Upper lobe of left lung (tissue), 6 donors: Measurements from ENCODE around the gene BOLA1. TPM values are rescaled to one million over a fixed set of nuclear protein-coding genes. Genes with fewer than 3 reads are reported as not detected.

Experiments used
- ATAC-seq, 2 donors: fragments of 200-7000 bp; cut with Tn5 transposase; one replicate each; pipeline ENCODE4 v1.9.1; 2022; ENCODE audit warnings: mild to moderate bottlenecking in 2 of 2, moderate library complexity in 2 of 2; ENCODE audit not compliant: low FRiP score in 2 of 2
- DNase-seq, 2 donors: peaks; one replicate each; pipeline ENCODE4 v3.0.0-alpha.2; 2019 to 2020
- H3K27ac ChIP-seq, 4 donors: fragments of 200-600 bp; sonication (generic); one replicate each; pipeline ENCODE4 v1.5.1; 2016 to 2019
- H3K27me3 ChIP-seq, 4 donors: fragments of 200-600 bp; sonication (generic); one replicate each; pipeline ENCODE4 v1.5.1; 2017 to 2019
- H3K36me3 ChIP-seq, 4 donors: fragments of 200-600 bp; sonication (generic); one replicate each; pipeline ENCODE4 v1.5.1; 2016 to 2019
- H3K4me1 ChIP-seq, 4 donors: fragments of 200-600 bp; sonication (generic); one replicate each; pipeline ENCODE4 v1.5.1; 2018 to 2019
- H3K4me3 ChIP-seq, 4 donors: fragments of 200-600 bp; sonication (generic); one replicate each; pipeline ENCODE4 v1.5.1; 2017 to 2019; ENCODE audit warnings: mild to moderate bottlenecking in 2 of 4, moderate library complexity in 1 of 4
- H3K9me3 ChIP-seq, 4 donors: fragments of 200-600 bp; sonication (generic); one replicate each; pipeline ENCODE4 v1.5.1; 2018 to 2019
- CTCF ChIP-seq, 6 experiments: fragments of 450-650 bp in 4 of 6; fragments of 200-600 bp in 2 of 6; sonication (generic) in 2 of 6; IDR thresholded peaks; one replicate each; pipeline ENCODE4 v1.5.1; 2016 to 2019; ENCODE audit warnings: antibody characterized with exemption in 6 of 6
- EP300 ChIP-seq, 4 donors: sonication (generic); formaldehyde crosslinking; IDR thresholded peaks; one replicate each; pipeline ENCODE4 v1.5.1; 2017; ENCODE audit warnings: antibody characterized with exemption in 4 of 4, control low read depth in 2 of 4
- POLR2A ChIP-seq, 4 donors: fragments of 450-650 bp; IDR thresholded peaks; one replicate each; pipeline ENCODE4 v1.5.1; 2016 to 2017; ENCODE audit warnings: antibody characterized with exemption in 4 of 4, mild to moderate bottlenecking in 2 of 4
- POLR2AphosphoS5 ChIP-seq, 2 donors: sonication (generic); formaldehyde crosslinking; IDR thresholded peaks; one replicate each; pipeline ENCODE4 v1.5.1; 2017; ENCODE audit warnings: antibody characterized with exemption in 2 of 2
- WGBS, 2 donors: methylation state at CpG; one replicate each; pipeline ENCODE4 v1.1.5; 2017 to 2018; 5-methylcytosine and 5-hydroxymethylcytosine counted together
- total RNA-seq, 6 donors: library from RNA; depleted of rRNA in 4 of 6; stranded (reverse); fragments of >200 nt in 4 of 6; gene quantifications; one replicate each; pipeline versions ENCODE4 v1.1.0 to v1.2.1, GENCODE V29; 2016 to 2021
- donor health status: DM: no; HTN: no; CAD: no; lungs with moderate emphysema.
- donor health status: DM: no; HTN: yes; CAD: no; lungs with severe emphysema.

BOLA1 gene
- total RNA-seq, 6 donors from 2014 or later, result 11.1 to 23.0 (median 14.5) TPM

DNA sequence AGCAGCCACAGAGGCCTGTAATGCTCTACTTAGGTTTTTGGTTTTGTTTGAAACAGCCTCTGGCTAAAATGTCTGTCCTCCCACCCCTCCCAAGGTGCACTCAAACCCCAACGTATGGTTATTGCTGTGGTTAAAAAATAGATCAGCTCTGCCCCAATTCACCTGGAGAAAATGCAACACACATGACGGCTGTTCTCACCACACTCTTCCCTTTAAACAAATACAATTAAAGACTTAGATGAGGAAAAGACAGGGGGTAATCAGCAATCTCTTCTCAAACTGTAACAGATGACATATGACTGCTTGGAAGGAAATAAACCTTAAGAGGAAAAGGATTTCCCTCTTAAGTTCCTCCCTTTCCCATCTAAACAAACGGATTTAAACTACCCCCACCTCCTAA lies 43.5 kb downstream of the BOLA1 start:
- 39 to 41% methylated on average over 3 of the region's 3 CpGs for WGBS, 2 donors
- Histone ChIP-seq H3K27ac (peak overlapping the region in 2 of 4 donors; percentile 60 to 65), H3K27me3 (no peaks in the 10 kb centered on the region), H3K36me3 (peaks cover 7 to 44% (median 25%) of the 10 kb centered on the region in 4 donors), H3K4me1 (peaks cover 20 to 36% (median 26%) of the 10 kb centered on the region in 4 donors), H3K9me3 (no peaks in the 10 kb centered on the region), H3K4me3 (no peak overlapping the region)
- TF ChIP-seq EP300 (IDR thresholded peaks at IDR 0.05), result no peak
- no peak for TF ChIP-seq POLR2AphosphoS5 (IDR thresholded peaks at IDR 0.05)
- no peak for TF ChIP-seq CTCF (IDR thresholded peaks at IDR 0.05)
- TF ChIP-seq POLR2A (IDR thresholded peaks at IDR 0.05), result no peak
- ATAC-seq (no peak), DNase-seq (no peak)

- H3K27me3 ChIP-seq, result no peaks in the 10 kb centered on the region
- 95 to 99% methylated on average over 4 of the region's 4 CpGs for WGBS, 2 donors
- H3K9me3 ChIP-seq, result no peaks in the 10 kb centered on the region
- H3K4me1 ChIP-seq, result peaks cover 7 to 20% (median 10%) of the 10 kb centered on the region in 4 donors
- DNase-seq, result no peak
- H3K36me3 ChIP-seq, result peaks cover 13 to 68% (median 40%) of the 10 kb centered on the region in 4 donors
- H3K27ac ChIP-seq, result no peak overlapping the region
- ATAC-seq, result no peak
- H3K4me3 ChIP-seq, result no peak overlapping the region
- TF ChIP-seq CTCF (IDR thresholded peaks at IDR 0.05), result no peak
- no peak for TF ChIP-seq POLR2AphosphoS5 (IDR thresholded peaks at IDR 0.05)
- TF ChIP-seq POLR2A (IDR thresholded peaks at IDR 0.05), result no peak
- no peak for TF ChIP-seq EP300 (IDR thresholded peaks at IDR 0.05)
Measured at GRCh38 chr1:149945206-149945605, 45.8 kb downstream of the BOLA1 start.

GRCh38 chr1:149949911-149950310 lies 50.5 kb downstream of the BOLA1 start:
- Histone ChIP-seq H3K27me3 (no peaks in the 10 kb centered on the region), H3K4me3 (no peak overlapping the region), H3K4me1 (no peaks in the 10 kb centered on the region), H3K36me3 (peaks cover 13 to 62% (median 32%) of the 10 kb centered on the region in 4 donors), H3K27ac (no peak overlapping the region), H3K9me3 (no peaks in the 10 kb centered on the region)
- no peak for ATAC-seq
- no peak for DNase-seq
- WGBS, 2 donors, result 85 to 87% methylated on average over 6 of the region's 6 CpGs
- TF ChIP-seq POLR2AphosphoS5 (IDR thresholded peaks at IDR 0.05) (no peak), POLR2A (IDR thresholded peaks at IDR 0.05) (no peak), CTCF (IDR thresholded peaks at IDR 0.05) (no peak), EP300 (IDR thresholded peaks at IDR 0.05) (no peak)

Other genes with a start within 250 kb of the BOLA1 start
- 10 to 100 TPM; 12.8 to 52.7 (median 26.3) TPM for gene FCGR1A, start 116.9 kb upstream of the BOLA1 start, total RNA-seq
- gene SV2A, start 18.3 kb downstream of the BOLA1 start, total RNA-seq, result 1 to 10 TPM in 3 of 6 donors, under 1 TPM in 3; 0.44 to 1.6 (median 0.98) TPM
- gene SF3B4, start 28.2 kb downstream of the BOLA1 start, total RNA-seq, result 10 to 100 TPM in 5 of 6 donors, 1 to 10 TPM in 1; 9.4 to 49.1 (median 15.2) TPM
- 10 to 100 TPM in 4 of 6 donors, 1 to 10 TPM in 2; 5.9 to 19.9 (median 13.6) TPM for gene MTMR11, start 37.3 kb downstream of the BOLA1 start, total RNA-seq
- gene OTUD7B, start 111.2 kb downstream of the BOLA1 start, total RNA-seq, result 10 to 100 TPM; 22.0 to 44.8 (median 29.8) TPM
- 10 to 100 TPM; 16.3 to 50.3 (median 30.8) TPM for gene VPS45, start 168.2 kb downstream of the BOLA1 start, total RNA-seq